Duodenal mucosa (tissue), 2 donors: ENCODE data around the gene HDAC9.
"Not testable (repeated sequence)": the region's sequence is repeated elsewhere in the genome, so short reads cannot be mapped to it uniquely, and the experiment has no call there.

Experiments
- H3K27ac ChIP-seq: one replicate; pipeline ENCODE4 v1.7.0; 2013; ENCODE audit warnings: low read depth, low read length
- H3K27me3 ChIP-seq, 2 donors: one replicate each; pipeline ENCODE4 v1.7.0; 2013; ENCODE audit warnings: low read length in 2 of 2, control low read depth in 1 of 2; ENCODE audit not compliant: insufficient read depth in 2 of 2, control insufficient read depth in 1 of 2
- H3K36me3 ChIP-seq, 2 donors: one replicate each; pipeline ENCODE4 v1.7.0; 2013; ENCODE audit warnings: low read length in 2 of 2, control low read depth in 1 of 2; ENCODE audit not compliant: insufficient read depth in 2 of 2, control insufficient read depth in 1 of 2
- H3K4me1 ChIP-seq, 2 donors: one replicate each; pipeline ENCODE4 v1.7.0; 2013; ENCODE audit warnings: low read length in 2 of 2, control low read depth in 1 of 2; ENCODE audit not compliant: insufficient read depth in 2 of 2, control insufficient read depth in 1 of 2
- H3K4me3 ChIP-seq, 2 donors: one replicate each; pipeline ENCODE4 v1.7.0; 2013; ENCODE audit warnings: low read length in 2 of 2, low read depth in 1 of 2
- H3K9ac ChIP-seq, 2 donors: one replicate each; pipeline ENCODE4 v1.7.0; 2013; ENCODE audit warnings: low read length in 2 of 2, low read depth in 1 of 2
- H3K9me3 ChIP-seq, 2 donors: one replicate each; pipeline ENCODE4 v1.7.0; 2013; ENCODE audit warnings: low read length in 2 of 2, control low read depth in 1 of 2; ENCODE audit not compliant: control insufficient read depth in 1 of 2

HDAC9 gene

GRCh38 chr7:19032942-19033341 lies 537.4 kb downstream of the HDAC9 start:
- not testable (repeated sequence) for H3K4me1 ChIP-seq, H3K27me3 ChIP-seq, H3K9ac ChIP-seq, H3K9me3 ChIP-seq, H3K4me3 ChIP-seq, H3K27ac ChIP-seq, H3K36me3 ChIP-seq

GRCh38 chr7:19051767-19052375 lies 556.3 kb downstream of the HDAC9 start:
- Histone ChIP-seq H3K36me3 (no peaks in the 10 kb centered on the region), H3K9ac (no peak overlapping the region), H3K4me3 (no peak overlapping the region), H3K9me3 (no peaks in the 10 kb centered on the region), H3K27me3 (no peaks in the 10 kb centered on the region), H3K27ac (no peak overlapping the region), H3K4me1 (no peaks in the 10 kb centered on the region)
